Right lobe of liver (tissue), 6 donors: Measurements from ENCODE around the gene TIAM2. TPM values are rescaled to one million over a fixed set of nuclear protein-coding genes. Genes with fewer than 3 reads are reported as not detected.
"Not testable (repeated sequence)": the region's sequence is repeated elsewhere in the genome, so short reads cannot be mapped to it uniquely, and the experiment has no call there.

Source experiments
- ATAC-seq, 4 donors: fragments of 200-7000 bp; cut with Tn5 transposase; one replicate each; pipeline ENCODE4 v1.9.1; 2020; ENCODE audit warnings: mild to moderate bottlenecking in 4 of 4, moderate library complexity in 4 of 4
- DNase-seq, 3 donors: peaks; one replicate each; pipeline ENCODE4 v3.0.0-alpha.2; 2020
- H3K27ac ChIP-seq, 3 donors: fragments of 200-600 bp; one replicate each; pipeline ENCODE4 v1.8.0; 2022
- H3K27me3 ChIP-seq, 2 donors: fragments of 200-600 bp; one replicate each; pipeline ENCODE4 v1.8.0; 2022
- H3K36me3 ChIP-seq, 4 donors: fragments of 200-600 bp; sonication (generic) in 1 of 4; one replicate each; pipeline versions ENCODE4 v1.5.1 to v1.8.0; 2017 to 2022; ENCODE audit warnings: control low read depth in 1 of 4
- H3K4me1 ChIP-seq, 4 donors: fragments of 200-600 bp; sonication (generic) in 1 of 4; one replicate each; pipeline versions ENCODE4 v1.5.1 to v1.8.0; 2017 to 2022; ENCODE audit warnings: control low read depth in 1 of 4
- H3K4me3 ChIP-seq, 3 donors: fragments of 200-600 bp; one replicate each; pipeline ENCODE4 v1.8.0; 2022
- H3K9me3 ChIP-seq, 4 donors: fragments of 200-600 bp; sonication (generic) in 1 of 4; one replicate each; pipeline versions ENCODE4 v1.5.1 to v1.8.0; 2017 to 2022; ENCODE audit warnings: control low read depth in 1 of 4
- CTCF ChIP-seq, 4 donors: fragments of 200-600 bp in 3 of 4; fragments of 450-650 bp in 1 of 4; IDR thresholded peaks; one replicate each; pipeline versions ENCODE4 v1.5.1 to v1.8.0; 2016 to 2022; ENCODE audit warnings: antibody characterized with exemption in 4 of 4, mild to moderate bottlenecking in 2 of 4
- POLR2A ChIP-seq: fragments of 450-650 bp; IDR thresholded peaks from one replicate; pipeline ENCODE4 v1.6.1; 2017; ENCODE audit warnings: antibody characterized with exemption, mild to moderate bottlenecking
- WGBS: methylation state at CpG from one replicate; pipeline ENCODE4 v1.1.6; 2018; ENCODE audit warnings: low coverage, low lambda C conversion rate; ENCODE audit not compliant: insufficient coverage; ENCODE audit errors: missing lambda C conversion rate; 5-methylcytosine and 5-hydroxymethylcytosine counted together
- intact Hi-C, 2 donors: fragments of 100-400 bp; cut with DNase I; formaldehyde crosslinking; loops; one replicate each; pipeline versions ENCODE4 v1.11.2 to v1.14.1; 2022
- total RNA-seq, 6 experiments: library from RNA; depleted of rRNA in 2 of 6; stranded (reverse); fragments of >200 nt in 2 of 6; fragmentation: NEBNext Ultra II Directional in 3 of 6; extraction: Animal tissue kit (Norgen Biotek cat#: 25700) in 3 of 6; gene quantifications; one replicate each; pipeline versions ENCODE4 v1.1.0 to v1.2.4, GENCODE V29; 2016 to 2023
- donor health status: DM: no; HTN: yes; CAD: no.
- donor health status: DM: no; HTN: no; CAD: no.
- donor health status: DM: no; HTN: no; CAD: no.
- donor health status: DM: no; HTN: yes; CAD: no.
- donor health status: DM: no; HTN: yes; CAD: no.

The TIAM2 gene
- total RNA-seq, 6 experiments from 2014 or later = 1.3 to 4.4 (median 1.7) TPM

- no peak for TF ChIP-seq CTCF (IDR thresholded peaks at IDR 0.05)
- no peak for TF ChIP-seq POLR2A
- DNase-seq = no peak
- no peak for ATAC-seq
- 77% methylated on average over 5 of the region's 5 CpGs for WGBS
- Histone ChIP-seq H3K9me3 (no peaks in the 10 kb centered on the region), H3K36me3 (no peaks in the 10 kb centered on the region), H3K4me1 (no peaks in the 10 kb centered on the region), H3K4me3 (no peak overlapping the region), H3K27me3 (no peaks in the 10 kb centered on the region), H3K27ac (no peak overlapping the region)
- intact Hi-C loops = no loop called here
Measured at GRCh38 chr6:155117785-155118184, 122.7 kb downstream of the TIAM2 start.

- H3K27ac ChIP-seq, intact Hi-C loops, H3K4me1 ChIP-seq, H3K27me3 ChIP-seq, H3K4me3 ChIP-seq, H3K36me3 ChIP-seq, H3K9me3 ChIP-seq, ATAC-seq, DNase-seq: not testable (repeated sequence)
- 93% methylated on average over 3 of the region's 5 CpGs for WGBS
Measured at GRCh38 chr6:155119201-155119600, 124.1 kb downstream of the TIAM2 start.

- DNase-seq (no peak), ATAC-seq (no peak)
- TF ChIP-seq CTCF (IDR thresholded peaks at IDR 0.05) (no peak), POLR2A (no peak)
- WGBS = 71% methylated on average over 3 of the region's 6 CpGs
- Histone ChIP-seq H3K4me1 (no peaks in the 10 kb centered on the region), H3K27me3 (no peaks in the 10 kb centered on the region), H3K4me3 (no peak overlapping the region), H3K27ac (no peak overlapping the region), H3K36me3 (no peaks in the 10 kb centered on the region), H3K9me3 (no peaks in the 10 kb centered on the region)
- intact Hi-C loops = no loop called here
Measured at GRCh38 chr6:155120034-155120433, 124.9 kb downstream of the TIAM2 start.

- intact Hi-C loops = no loop called here
- Histone ChIP-seq H3K4me1 (no peaks in the 10 kb centered on the region), H3K9me3 (no peaks in the 10 kb centered on the region), H3K4me3 (no peak overlapping the region), H3K36me3 (no peaks in the 10 kb centered on the region), H3K27me3 (no peaks in the 10 kb centered on the region), H3K27ac (no peak overlapping the region)
- no peak for ATAC-seq
- 42% methylated on average over 4 of the region's 4 CpGs for WGBS
- DNase-seq = no peak
- TF ChIP-seq CTCF (IDR thresholded peaks at IDR 0.05) = no peak
- TF ChIP-seq POLR2A = no peak
Measured at GRCh38 chr6:155121294-155121693, 126.2 kb downstream of the TIAM2 start.

GRCh38 chr6:155121699-155122098 lies 126.6 kb downstream of the TIAM2 start:
- no peaks in the 10 kb centered on the region for H3K27me3 ChIP-seq
- ATAC-seq (no peak), DNase-seq (no peak)
- no peak overlapping the region for H3K4me3 ChIP-seq
- WGBS = 28% methylated on average over 11 of the region's 11 CpGs
- no peaks in the 10 kb centered on the region for H3K4me1 ChIP-seq
- H3K9me3 ChIP-seq = no peaks in the 10 kb centered on the region
- no peak for TF ChIP-seq CTCF (IDR thresholded peaks at IDR 0.05)
- no peak for TF ChIP-seq POLR2A
- no peak overlapping the region for H3K27ac ChIP-seq
- no peaks in the 10 kb centered on the region for H3K36me3 ChIP-seq
- intact Hi-C loops = no loop called here
